HUES64 (cell line): Measurements from ENCODE around the gene SV2C.
"Not testable (repeated sequence)": the region's sequence is repeated elsewhere in the genome, so short reads cannot be mapped to it uniquely, and the experiment has no call there.

ENCODE experiments used
- H3K27ac ChIP-seq: 2 replicates; pipeline ENCODE4 v1.7.0; 2013; ENCODE audit warnings: low read depth, low read length, inconsistent platforms
- H3K27me3 ChIP-seq: 2 replicates; pipeline ENCODE4 v1.6.1; 2013; ENCODE audit warnings: mild to moderate bottlenecking, low read length; ENCODE audit not compliant: insufficient read depth
- H3K36me3 ChIP-seq: 2 replicates; pipeline ENCODE4 v1.6.1; 2013; ENCODE audit warnings: mild to moderate bottlenecking, low read length; ENCODE audit not compliant: insufficient read depth
- H3K4me1 ChIP-seq: 2 replicates; pipeline ENCODE4 v1.6.1; 2013; ENCODE audit warnings: mild to moderate bottlenecking, low read length, moderate library complexity; ENCODE audit not compliant: insufficient read depth
- H3K4me3 ChIP-seq: 2 replicates; pipeline ENCODE4 v1.5.1; 2013; ENCODE audit warnings: mild to moderate bottlenecking, low read length, moderate library complexity
- H3K9ac ChIP-seq: 2 replicates; pipeline ENCODE4 v1.6.1; 2013; ENCODE audit warnings: mild to moderate bottlenecking, low read depth, low read length
- H3K9me3 ChIP-seq: 2 replicates; pipeline ENCODE4 v1.6.1; 2013; ENCODE audit warnings: low read depth, low read length; ENCODE audit not compliant: insufficient read depth
- WGBS: fragments of 150-250, 120-280 bp; methylation state at CpG from one replicate; pipeline ENCODE4 v1.1.7; 2013; ENCODE audit warnings: missing lambda C conversion rate; 5-methylcytosine and 5-hydroxymethylcytosine counted together

The SV2C gene

GRCh38 chr5:76332102-76332501 lies 248.9 kb downstream of the SV2C start:
- H3K4me3 ChIP-seq = no peak overlapping the region

DNA sequence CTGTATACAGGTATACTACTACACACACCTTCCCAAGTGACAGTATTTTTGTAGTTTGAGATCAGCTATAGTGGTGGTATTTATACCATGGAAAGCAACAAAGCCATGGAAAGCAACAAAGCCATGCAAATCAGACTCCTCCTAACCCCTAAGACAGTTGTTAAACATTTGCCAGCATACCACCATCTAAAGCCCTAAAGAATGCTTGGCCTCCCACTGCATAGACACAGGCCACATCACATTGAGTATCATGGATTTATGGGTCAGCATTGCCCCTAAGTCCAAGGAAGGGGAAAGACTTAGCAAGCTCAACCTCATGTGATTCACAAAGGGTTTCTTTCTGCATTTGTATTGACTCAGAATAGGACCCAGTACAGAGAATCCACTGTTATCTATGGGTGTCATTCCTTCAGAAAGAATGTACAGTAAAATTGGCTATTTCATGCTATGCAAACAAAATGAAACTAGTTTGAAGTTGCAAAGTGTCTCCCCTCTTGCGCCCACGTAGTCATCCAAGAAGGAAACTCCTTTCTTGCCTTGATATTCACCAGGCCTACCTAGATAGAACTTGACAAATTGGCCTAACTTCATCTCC lies 249.5 kb downstream of the SV2C start:
- peaks cover 8% of the 10 kb centered on the region for H3K9me3 ChIP-seq
- no peaks in the 10 kb centered on the region for H3K36me3 ChIP-seq
- no peak overlapping the region for H3K4me3 ChIP-seq
- H3K27ac ChIP-seq = no peak overlapping the region
- 96% methylated on average over 2 of the region's 2 CpGs for WGBS
- no peak overlapping the region for H3K9ac ChIP-seq
- peaks cover 29% of the 10 kb centered on the region for H3K4me1 ChIP-seq
- H3K27me3 ChIP-seq = no peaks in the 10 kb centered on the region; the same call in 1 of the 2 replicates

More at GRCh38 chr5:76332102-76332501, 248.9 kb downstream of the SV2C start:
- Histone ChIP-seq H3K9me3 (peaks cover 7% of the 10 kb centered on the region), H3K4me1 (peaks cover 32% of the 10 kb centered on the region), H3K27me3 (no peaks in the 10 kb centered on the region; the same call in 1 of the 2 replicates), H3K9ac (no peak overlapping the region), H3K36me3 (no peaks in the 10 kb centered on the region), H3K27ac (no peak overlapping the region)
- WGBS = 76% methylated on average over 4 of the region's 4 CpGs

DNA sequence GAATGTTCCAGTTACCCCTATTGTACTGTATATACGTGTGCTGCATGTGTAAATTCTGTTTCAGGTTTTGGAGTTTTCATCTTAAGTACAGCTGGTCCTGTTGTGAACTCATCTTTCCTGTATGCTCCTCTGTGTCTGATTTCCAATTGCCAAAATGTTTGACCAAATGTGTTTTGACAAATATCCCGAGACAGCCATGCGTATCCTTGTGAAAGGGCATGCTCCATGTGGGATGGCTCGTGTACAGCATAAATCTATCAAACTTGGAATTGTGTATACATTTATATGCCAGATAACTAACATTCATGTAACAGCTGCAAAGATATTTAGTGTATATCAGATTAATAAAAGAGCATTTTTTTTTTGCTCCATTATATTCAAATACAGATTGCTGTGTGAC lies 250.4 kb downstream of the SV2C start:
- H3K27ac ChIP-seq = no peak overlapping the region
- no peak overlapping the region for H3K9ac ChIP-seq
- H3K36me3 ChIP-seq = no peaks in the 10 kb centered on the region
- no peaks in the 10 kb centered on the region for H3K27me3 ChIP-seq
- no peak overlapping the region for H3K4me3 ChIP-seq
- WGBS = 95% methylated on average over 4 of the region's 4 CpGs
- peaks cover 8% of the 10 kb centered on the region for H3K9me3 ChIP-seq
- H3K4me1 ChIP-seq = peaks cover 23% of the 10 kb centered on the region; the same call in 1 of the 2 replicates

- Histone ChIP-seq H3K36me3 (no peaks in the 10 kb centered on the region), H3K9me3 (peaks cover 8% of the 10 kb centered on the region), H3K4me3 (no peak overlapping the region), H3K27ac (no peak overlapping the region), H3K9ac (no peak overlapping the region), H3K4me1 (peaks cover 23% of the 10 kb centered on the region; the same call in 1 of the 2 replicates), H3K27me3 (no peaks in the 10 kb centered on the region)
- 89% methylated on average over 3 of the region's 3 CpGs for WGBS
Observed at GRCh38 chr5:76334574-76334973, 251.4 kb downstream of the SV2C start.

GRCh38 chr5:76335451-76335850 lies 252.3 kb downstream of the SV2C start:
- H3K4me3 ChIP-seq, H3K27me3 ChIP-seq, H3K9me3 ChIP-seq, H3K9ac ChIP-seq, H3K27ac ChIP-seq, H3K36me3 ChIP-seq: not testable (repeated sequence)
- WGBS = 92% methylated on average over 2 of the region's 5 CpGs
- peaks cover 23% of the 10 kb centered on the region; the same call in 1 of the 2 replicates for H3K4me1 ChIP-seq

GRCh38 chr5:76336253-76336809 lies 253.1 kb downstream of the SV2C start:
- not testable (repeated sequence) for H3K4me3 ChIP-seq, H3K27ac ChIP-seq, H3K36me3 ChIP-seq, H3K27me3 ChIP-seq, H3K9ac ChIP-seq, H3K9me3 ChIP-seq
- 97% methylated on average over 33 of the region's 33 CpGs for WGBS
- H3K4me1 ChIP-seq = peaks cover 19% of the 10 kb centered on the region; the same call in 1 of the 2 replicates

DNA sequence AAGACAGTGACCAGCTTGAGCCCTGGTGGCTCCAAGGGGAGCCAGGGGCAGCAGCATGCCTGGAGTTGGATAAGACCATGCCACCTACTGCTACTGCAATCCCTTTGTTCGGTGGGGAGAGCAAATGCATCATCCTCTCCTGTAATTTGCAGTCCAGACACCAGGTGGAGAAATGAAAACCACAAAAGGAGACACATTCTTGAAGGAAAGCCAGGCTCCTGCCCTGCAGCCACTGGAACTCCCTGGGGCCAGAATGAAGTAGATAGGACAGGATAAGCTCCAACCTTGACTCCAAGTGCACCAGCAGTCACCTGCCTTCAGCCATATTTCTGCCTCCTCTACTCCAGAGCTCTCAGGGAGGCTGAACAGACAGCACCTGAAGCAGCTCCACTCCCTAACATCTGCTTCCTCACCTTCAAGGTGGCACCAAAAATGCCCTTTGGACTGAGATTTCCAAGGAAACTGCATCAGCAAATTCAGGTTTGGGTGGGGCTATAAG lies 254.8 kb downstream of the SV2C start:
- Histone ChIP-seq H3K27me3 (no peaks in the 10 kb centered on the region), H3K27ac (no peak overlapping the region), H3K9ac (no peak overlapping the region), H3K36me3 (no peaks in the 10 kb centered on the region), H3K9me3 (peaks cover 8% of the 10 kb centered on the region), H3K4me1 (peaks cover 11% of the 10 kb centered on the region; the same call in 1 of the 2 replicates), H3K4me3 (no peak overlapping the region)
- WGBS = 9% methylated on average over 1 of the region's 1 CpG

- Histone ChIP-seq H3K4me1 (peaks cover 11% of the 10 kb centered on the region; the same call in 1 of the 2 replicates), H3K27ac (no peak overlapping the region), H3K9ac (no peak overlapping the region), H3K4me3 (no peak overlapping the region), H3K9me3 (peaks cover 8% of the 10 kb centered on the region), H3K27me3 (no peaks in the 10 kb centered on the region), H3K36me3 (no peaks in the 10 kb centered on the region)
- 94% methylated on average over 3 of the region's 3 CpGs for WGBS
Observed at GRCh38 chr5:76339919-76340318, 256.7 kb downstream of the SV2C start.

DNA sequence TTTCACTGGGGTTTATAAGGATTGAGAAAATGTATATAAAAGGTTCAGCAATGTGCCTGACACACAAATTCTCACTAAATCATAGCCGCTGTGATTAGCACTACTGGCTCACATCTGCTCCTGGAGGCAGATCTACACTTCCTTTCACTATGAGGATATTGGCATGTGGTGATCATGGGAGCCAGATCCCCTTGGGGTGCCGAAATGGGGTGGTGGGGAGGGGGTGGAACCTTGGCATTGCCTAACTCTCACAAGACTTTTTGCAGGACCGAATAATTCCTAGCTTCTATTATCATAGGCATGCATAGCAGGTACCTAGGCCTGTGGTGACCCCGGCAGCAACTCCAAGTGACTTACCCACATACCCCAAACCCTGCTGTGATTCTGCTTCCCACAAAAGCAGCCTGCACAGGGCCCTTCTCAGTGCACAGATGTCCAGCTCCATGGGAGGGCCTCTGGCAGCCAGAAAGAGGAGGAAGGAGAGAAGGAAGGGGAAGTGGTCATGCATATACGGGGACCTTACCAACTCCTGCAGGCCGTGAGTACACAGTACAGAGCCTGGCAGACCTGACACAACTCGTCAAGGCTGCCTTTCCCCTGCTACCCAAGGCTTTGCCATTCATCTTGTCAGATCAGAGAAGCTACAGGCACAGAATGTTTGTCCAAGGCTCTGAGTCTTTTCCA lies 258.6 kb downstream of the SV2C start:
- Histone ChIP-seq H3K9ac (no peak overlapping the region), H3K27ac (no peak overlapping the region)
- WGBS = 71% methylated on average over 7 of the region's 7 CpGs

DNA sequence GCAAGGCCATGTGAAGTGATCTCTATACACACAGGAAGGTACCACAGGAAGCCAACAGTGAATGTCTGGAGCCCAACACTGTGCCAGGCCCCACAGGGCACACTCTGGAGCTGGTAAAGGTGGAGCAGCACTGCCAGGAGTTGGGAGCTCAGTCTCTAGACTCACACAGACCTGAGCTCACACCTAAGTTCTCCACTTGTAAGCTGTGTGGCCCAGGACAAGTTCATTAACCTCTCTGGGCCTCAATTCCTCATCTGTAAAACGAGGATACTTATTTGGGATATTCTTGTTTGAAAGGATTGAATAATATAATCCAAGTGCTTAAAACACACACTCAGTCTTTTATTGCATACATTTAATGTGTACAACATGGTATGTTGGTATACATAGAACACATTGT lies 259.3 kb downstream of the SV2C start:
- peaks cover 10% of the 10 kb centered on the region; the same call in 1 of the 2 replicates for H3K4me1 ChIP-seq
- H3K27me3 ChIP-seq = no peaks in the 10 kb centered on the region
- H3K9ac ChIP-seq = no peak overlapping the region
- H3K9me3 ChIP-seq = no peaks in the 10 kb centered on the region
- WGBS = no CpG with 5 or more reads among the region's 1 CpG
- H3K4me3 ChIP-seq = no peak overlapping the region
- H3K36me3 ChIP-seq = no peaks in the 10 kb centered on the region
- H3K27ac ChIP-seq = no peak overlapping the region

More for the DNA sequence above, 258.6 kb downstream of the SV2C start:
- Histone ChIP-seq H3K36me3 (no peaks in the 10 kb centered on the region), H3K27me3 (no peaks in the 10 kb centered on the region), H3K4me3 (no peak overlapping the region), H3K9me3 (peaks cover 4% of the 10 kb centered on the region; the same call in 1 of the 2 replicates), H3K4me1 (peaks cover 11% of the 10 kb centered on the region; the same call in 1 of the 2 replicates)

GRCh38 chr5:76345582-76345981 lies 262.4 kb downstream of the SV2C start:
- no peak overlapping the region for H3K4me3 ChIP-seq
- no peaks in the 10 kb centered on the region for H3K27me3 ChIP-seq
- 89% methylated on average over 1 of the region's 1 CpG for whole genome bisulfite sequencing
- no peaks in the 10 kb centered on the region for H3K36me3 ChIP-seq
- no peak overlapping the region for H3K9ac ChIP-seq
- no peaks in the 10 kb centered on the region for H3K9me3 ChIP-seq
- peaks cover 7% of the 10 kb centered on the region; the same call in 1 of the 2 replicates for H3K4me1 ChIP-seq
- no peak overlapping the region for H3K27ac ChIP-seq
